NCI-H2196 treated with DMSO at 0.1 percent for 48 hours (cell line): ENCODE results near the gene CREG1.
"Not testable (repeated sequence)": the region's sequence is repeated elsewhere in the genome, so short reads cannot be mapped to it uniquely, and the experiment has no call there.

Source experiments
- DNase-seq: peaks from one replicate; lab custom pipeline; 2025; ENCODE audit not compliant: unreplicated experiment; lab: John Stamatoyannopoulos, UW

The CREG1 gene

DNA sequence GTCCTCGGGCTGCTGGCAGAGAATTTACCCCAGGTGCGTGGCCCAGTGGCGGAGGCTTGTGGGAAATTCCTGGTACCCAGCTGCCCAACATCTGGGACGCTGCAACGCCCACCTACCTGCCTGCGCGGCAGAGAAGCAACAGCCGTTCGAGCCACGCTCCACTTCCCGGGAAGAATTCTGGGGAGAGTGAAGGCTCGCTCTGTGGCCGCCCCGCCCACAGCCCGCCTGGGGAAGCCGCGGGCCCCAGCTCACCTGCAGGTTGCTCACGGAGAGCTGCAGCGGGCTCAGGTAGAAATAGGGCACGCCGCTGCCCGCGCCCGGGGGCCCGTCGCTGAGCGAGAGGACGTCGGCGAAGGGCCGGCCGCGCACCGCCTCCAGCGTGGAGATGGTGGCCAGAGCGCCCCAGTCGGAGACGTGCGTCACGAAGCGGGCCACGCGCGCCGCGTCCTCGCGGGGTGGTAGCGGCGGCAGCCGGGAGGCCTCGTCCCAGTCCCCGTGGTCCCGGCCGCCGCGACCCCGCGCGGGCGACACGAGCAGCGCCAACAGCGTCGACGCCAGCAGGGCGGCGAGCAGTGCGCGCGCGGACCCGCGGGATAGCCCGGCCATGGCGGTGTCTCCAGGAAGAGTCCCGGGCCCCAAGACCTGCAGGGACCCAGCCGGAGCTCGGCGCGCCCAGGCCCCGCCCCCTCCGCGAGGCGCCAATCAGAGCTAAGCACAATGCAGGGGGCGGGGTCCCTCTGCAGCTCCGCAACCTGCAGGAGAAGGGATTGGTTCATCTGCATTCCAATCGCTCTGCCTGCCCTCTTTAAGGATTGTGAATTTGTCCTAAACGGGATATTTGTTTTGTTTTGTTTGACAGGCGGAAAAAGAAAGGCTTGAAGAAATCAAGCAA lies at the start of gene CREG1:
Gene CREG1 (minus strand): TSS at position 627 of the 892 bp plus-strand sequence.
- DNase-seq: peak; percentile 87

DNA sequence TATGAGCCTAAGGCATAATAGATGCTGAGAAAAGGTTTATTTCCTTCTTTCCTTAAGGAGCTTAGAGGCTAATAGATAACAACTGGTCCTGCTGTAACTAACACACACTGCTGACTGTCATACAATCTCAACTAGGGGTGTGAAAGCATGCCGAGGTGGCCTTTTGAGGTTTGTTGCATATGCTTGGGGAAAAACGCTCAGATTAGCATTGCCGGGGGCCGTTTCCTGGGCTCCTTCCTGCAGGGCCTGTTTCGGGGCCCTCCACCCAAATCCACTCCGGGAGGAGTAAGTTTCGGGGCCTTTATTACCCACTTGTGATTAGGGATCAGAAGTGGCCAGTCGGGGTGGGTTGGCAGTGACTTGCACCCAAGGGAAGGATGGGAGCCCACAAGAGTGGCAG lies 49.3 kb upstream of the CREG1 start:
- no peak for DNase-seq

DNA sequence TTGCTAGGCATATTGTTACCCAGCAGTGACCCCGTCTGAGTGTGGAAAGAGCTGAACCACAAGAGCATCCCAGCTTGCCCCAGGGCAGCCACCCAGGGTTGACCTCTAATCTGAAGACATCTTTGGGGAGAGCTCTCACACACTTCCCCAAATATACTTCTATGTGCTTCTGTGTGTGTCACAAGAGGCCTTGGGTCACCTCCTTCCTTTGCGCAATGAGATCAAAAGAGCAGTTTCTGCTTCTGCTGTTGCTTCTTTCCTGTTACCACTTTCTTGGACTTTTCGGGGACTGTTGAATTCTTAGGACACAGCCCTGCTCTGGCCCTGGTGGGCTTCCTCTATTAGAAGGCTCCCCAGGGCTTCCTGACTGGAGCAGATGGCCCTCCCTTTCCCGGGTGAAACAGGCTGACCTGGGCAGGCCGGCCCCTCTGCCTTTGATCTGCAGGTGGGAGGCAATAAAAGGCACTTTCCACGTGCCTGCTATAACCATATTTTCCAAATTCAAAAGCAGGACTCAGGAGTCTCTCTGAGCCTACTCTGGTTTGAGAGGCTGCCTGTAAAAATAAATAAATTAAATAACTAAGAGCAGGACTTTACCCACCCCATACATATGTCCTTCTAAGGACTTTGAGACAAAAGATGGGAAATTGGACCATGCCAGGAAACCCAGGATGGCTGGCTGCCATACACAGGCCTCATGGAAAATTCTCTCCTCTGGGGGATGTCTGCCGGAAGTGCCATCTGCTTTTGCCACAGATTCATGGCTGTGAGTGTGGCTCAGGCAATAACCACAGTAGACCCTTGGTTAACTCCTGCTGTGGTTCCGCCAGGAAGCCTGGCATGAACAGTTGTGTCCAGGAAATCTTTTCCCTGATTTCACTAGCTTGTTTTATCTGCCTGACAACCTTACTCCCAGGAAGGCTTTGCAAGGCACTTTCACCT lies 48.2 kb upstream of the CREG1 start:
- DNase-seq: no peak

DNA sequence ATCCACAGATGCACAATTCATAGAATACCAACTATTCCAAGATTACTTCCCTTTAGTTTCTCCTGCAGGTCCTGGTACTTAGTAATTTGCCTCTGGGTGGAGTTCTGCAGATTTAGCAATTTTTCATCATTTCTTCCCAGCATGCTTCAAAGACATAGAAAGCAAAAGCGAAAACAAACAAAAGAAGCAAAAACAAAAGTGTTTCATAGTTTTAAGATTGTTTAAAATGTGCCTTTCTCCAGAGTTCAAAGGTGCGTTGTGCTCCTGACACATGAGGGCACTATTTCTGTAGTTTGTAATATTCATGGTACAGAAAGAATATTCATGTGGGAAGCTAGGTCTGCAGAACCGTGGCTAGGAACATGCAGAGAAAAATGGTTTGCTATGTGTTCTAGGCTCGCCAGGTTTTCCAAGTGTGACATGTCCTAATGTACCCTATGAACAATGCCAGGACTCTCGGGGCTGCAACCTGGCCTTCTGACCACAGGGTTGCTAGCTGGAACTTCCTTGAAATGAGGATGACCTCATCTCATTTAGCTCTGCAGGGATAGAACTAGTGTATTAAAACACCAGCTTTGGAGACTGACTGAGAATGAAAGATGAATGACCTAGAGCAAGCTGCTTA lies 46.5 kb upstream of the CREG1 start:
- no peak for DNase-seq

DNA sequence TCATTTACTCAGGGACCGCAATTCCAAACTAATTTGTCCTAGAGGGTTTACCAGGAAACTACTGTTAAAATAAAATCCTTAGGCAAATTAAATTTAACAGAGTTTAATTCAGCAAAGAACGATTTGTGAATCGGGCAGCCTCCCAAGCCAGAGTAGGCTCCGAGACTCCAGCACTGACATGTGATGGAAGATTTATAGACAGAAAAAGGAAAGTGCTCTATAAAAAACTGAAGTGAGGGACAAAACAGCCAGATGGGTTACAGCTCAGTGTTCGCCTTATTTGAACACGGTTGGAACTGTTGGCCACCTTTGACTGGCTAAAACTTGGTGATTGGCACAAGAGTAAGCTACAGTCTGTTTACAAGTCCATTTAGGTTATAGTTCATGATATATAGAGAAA lies 41.3 kb upstream of the CREG1 start:
- no peak for DNase-seq

DNA sequence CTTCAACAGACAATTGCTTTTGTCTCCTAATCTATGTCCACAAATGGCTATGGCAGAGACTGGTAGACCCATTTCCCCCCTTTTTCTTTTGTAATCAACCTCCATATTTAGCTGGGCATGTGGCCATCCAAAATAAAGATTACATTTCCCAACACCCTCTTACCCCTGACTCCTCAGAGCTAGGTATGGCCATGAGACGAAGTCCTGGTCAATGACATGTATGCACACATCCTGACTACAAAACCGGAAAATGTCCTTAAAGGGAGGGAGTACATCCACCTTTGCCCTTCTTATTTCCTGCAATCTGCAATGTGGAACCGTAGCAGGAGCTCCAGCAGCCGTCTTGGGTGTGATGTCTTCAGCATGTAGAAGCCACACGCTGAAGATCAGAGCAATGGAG lies 40.3 kb upstream of the CREG1 start:
- no peak for DNase-seq

DNA sequence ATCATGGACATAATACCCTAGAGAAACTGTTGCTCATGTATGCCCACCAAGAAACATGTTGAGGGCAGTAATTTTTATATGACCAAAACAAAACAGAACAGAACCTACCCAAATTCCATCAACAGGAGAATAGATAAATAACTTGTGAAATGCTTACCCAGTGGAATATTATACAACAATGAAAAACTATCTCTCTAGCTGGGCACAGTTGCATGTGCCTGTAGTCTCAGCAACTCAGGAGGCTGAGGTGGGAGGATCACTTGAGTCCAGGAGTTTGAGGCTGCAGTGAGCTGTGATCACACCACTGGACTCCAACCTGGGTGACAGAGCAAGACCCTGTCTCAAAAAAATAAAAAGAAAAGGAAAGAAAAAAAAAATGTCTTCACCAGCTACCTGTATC lies 38.9 kb upstream of the CREG1 start:
- no peak for DNase-seq

DNA sequence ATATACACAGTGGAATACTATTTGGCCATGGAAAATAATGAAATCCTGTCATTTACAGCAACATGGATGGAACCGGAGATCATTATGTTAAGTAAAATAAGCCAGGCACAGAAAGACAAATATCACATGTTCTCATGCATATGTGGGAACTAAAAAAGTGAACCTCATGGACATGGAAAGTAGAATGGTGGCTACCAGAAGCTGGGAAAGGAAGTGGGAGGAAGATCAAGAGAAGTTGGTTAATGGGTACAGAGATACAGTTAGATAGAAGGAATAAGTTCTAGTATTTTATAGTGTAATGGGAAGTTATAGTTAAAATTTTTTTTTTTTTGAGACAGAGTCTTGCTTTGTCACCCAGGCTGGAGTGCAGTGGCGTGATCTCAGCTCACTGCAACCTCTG lies 34.8 kb upstream of the CREG1 start:
- DNase-seq: no peak

DNA sequence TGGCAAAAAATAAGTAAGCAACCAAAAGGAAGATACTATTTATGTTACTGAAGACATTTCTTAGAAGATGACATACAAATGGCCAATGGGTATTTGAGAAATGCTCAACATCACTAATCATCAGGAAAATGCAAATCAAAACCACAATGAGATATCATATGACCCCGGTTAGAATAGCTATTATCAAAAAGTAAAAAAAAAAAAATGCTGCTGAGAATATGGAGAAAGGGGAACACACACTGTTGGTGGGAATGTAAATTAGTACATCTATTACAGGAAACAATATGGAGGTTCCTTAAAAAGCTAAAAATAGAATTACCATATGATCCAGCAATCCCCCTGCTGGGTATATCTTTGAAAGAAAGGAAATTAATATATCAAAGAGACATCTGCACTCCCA lies 34.3 kb upstream of the CREG1 start:
- DNase-seq: no peak

DNA sequence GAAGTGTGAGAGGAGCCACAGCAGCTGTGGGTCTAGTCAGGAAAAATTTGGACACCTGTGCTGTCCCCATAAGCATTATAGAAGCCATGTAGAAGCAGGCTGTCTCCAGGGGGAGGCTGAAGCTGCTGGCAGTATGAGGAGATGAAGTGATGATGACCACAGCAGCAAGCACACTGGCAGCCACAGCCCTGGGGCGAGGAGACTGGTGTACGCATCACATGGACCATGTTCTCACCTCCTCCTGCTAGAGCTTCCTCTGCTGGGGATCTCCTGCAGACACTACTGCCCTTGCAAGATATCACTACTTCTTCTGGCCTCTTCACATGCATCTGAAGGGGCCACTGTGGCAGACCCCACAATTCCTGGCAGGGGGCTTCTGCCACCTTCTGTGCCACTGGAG lies 33.8 kb upstream of the CREG1 start:
- no peak for DNase-seq

DNA sequence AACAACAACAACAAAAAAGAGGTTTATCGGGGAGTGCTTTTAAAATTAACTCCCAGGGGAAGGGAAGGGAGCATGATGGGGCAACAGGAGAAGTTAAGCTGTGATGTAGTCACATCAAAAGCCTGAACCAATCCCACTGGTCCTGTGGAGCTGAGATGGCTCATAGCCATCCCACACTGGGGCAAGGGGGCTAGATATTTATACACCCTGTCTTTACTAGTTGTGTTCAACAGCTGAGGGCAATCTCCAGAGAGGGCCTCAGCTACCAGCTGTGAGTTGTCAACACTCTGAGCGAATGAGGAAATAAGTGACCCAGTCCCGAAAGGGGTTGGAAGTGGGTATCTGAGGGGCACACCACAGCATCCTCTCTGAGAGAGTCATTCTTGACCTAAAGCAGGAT lies 31.0 kb upstream of the CREG1 start:
- DNase-seq: no peak

DNA sequence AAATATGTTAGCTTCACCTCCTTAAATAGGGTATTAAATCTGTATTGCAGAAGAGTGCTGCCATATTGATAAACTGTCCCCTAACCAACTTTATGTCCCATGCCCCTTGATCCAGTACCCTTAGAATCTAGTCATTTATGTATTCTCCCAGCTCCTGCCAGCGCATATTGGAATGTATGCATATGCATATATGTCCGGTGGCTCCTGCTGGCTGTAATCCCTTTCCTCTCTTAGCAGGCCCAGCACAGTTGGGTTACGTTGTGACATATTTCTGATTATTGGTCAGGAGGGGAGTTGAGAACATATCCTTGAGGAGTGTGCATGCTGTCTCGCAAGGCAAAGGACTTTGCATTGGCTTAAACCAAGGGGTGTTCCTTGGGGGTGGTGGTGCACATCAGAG lies 29.2 kb upstream of the CREG1 start:
- no peak for DNase-seq

DNA sequence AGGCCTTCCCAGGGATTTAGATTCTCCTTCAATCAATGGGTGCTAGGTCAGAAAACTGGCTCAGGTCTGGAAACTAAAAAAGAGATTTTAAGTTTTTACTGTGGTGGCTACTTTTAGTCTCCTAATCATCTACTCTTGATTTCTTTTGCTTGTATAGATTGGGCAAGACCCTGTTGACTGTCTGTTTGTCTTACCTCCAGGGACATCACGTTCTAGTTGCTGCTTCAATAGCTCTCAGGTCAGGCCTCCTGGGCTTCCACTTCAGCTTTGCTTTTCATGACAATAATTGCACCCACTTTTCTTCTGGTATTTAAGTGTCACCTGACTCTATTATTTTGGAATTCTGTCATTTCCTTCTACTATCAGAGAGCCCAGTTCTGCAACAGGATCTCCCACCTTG lies 28.5 kb upstream of the CREG1 start:
- DNase-seq: no peak

DNA sequence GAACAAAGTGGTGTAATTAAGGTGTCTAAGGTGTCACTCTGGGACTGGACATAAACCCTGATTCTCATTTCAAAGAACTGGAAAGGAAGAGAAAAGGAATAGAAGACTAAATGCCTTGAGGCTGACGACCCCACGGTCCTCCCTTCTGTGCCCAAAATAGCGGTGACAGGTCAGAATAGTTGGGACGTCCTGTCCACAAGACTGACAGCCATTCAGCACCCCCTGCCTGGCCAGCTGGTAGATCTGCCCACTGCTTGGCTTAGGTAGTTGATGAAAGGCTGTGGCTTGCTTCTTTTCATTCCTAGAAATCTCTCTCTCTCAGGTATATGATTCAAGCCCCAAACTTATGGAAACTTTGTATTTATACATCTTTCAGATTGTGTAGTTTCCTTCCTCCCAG lies 26.4 kb upstream of the CREG1 start:
- no peak for DNase-seq

DNA sequence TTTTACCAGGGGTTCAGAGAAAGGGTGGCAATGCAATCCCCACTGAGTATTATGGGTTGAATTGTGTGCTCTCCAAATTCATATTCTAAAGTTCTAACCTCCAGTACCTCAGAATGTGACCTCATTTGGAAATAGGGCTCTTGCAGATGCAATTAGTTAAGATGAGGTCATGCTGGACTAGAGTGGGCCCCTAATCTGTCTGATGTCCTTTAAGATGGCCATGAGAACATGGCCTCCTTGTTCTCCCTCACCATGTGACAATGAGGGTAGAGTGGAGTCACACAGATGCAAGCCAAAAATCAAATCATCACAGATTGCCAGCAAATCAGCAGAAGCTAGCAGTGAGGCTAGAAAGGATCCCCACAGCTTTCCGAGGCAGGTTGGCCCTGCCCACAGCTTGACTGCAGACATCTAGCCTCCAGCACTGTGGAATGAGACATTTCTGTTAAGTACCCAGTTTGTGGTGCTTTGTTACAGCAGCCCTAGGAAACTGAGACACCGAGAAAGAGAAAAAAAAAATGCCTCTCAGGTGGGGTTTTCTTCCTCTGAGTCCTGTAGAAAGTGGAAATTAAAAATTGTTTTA lies 25.5 kb upstream of the CREG1 start:
- no peak for DNase-seq

DNA sequence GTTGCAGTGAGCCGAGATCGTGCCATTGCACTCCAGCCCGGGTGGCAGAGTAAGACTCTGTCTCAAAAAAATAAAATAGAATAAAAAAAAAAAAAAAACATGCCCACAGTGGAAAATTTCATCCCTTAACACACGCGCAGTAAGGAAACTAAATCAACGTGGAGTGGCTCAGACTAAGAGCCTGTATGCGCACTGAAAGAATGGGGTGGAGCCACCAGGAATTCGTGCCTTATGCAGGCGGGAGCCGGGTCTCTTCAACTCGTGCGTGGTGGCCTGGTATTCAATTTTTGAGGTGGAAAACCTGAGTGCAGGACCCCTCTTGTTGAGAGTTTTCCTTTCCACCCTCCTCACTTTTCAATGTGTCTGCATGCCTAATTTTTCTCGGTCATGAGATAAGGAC lies 22.1 kb upstream of the CREG1 start:
- DNase-seq: no peak

DNA sequence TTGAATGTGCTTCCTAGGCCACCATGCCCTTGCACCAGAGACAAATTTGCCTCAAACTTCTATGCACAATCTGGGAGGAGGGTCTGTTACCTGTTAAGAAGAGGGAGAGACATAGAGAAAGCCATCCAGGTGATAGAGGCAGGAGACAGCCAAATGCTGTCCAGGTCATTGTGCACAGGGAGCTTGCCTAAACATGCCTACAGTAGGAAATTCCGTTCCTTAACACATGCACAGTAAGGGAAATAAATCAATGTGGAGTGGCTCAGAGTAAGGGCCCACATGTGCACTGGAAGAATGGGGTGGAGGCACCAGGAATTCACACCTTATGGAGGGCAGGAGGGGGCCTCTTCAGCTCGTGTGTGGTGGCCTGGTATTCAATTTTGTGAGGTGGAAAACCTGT lies 19.5 kb upstream of the CREG1 start:
- DNase-seq: no peak

DNA sequence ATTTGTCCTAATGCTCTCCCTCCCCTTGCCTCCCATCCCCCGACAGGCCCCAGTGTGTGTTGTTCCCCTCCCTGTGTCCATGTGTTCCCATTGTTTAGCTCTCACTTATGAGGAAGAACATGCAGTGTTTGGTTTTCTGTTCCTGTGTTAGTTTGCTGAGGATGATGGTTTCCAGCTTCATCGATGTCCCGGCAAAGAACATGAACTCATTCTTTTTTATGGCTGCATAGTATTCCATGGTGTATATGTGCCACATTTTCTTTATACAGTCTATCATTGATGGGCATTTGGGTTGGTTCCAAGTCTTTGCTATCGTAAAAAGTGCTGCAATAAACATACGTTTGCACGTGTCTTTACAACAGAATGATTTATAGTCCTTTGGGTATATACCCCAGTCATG lies 17.1 kb upstream of the CREG1 start:
- DNase-seq: not testable (repeated sequence)

DNA sequence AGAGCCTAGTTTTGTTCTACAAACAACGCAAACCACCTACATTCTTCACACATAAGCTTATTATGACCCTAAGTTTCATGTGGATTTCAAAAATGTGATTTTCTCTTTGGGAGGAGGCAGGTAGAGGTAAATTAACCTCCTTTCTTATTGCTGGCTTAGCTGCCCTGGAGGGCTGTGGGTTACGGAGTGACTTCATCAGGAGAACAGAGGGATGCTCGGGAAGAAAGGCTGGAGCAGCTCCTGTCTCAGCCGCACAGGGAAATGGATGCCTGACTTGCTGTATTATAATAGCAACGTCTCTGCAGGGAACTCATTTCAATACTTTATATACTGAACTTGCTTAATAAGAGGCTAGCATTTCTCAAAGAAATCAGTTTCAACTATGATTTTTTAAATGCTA lies 14.1 kb upstream of the CREG1 start:
- no peak for DNase-seq

DNA sequence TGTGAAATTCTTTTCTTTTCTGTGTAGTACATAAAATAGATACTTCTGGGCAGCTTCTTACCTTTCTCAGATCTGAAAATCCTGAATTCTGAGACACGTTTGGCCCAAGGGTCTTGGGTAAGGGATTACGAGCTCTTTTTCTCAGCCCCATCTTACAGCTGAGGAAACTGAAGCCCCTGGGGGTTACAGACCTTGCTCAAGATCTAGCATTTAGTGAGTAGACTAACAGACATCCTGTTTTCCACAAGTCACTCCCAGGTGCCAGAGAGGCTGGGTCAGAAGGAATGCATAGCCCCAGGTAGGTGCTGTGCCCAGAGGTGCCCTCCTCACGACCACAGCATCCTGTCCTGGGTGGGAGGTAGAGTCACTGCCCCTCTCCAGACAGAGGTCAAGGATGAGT lies 13.2 kb upstream of the CREG1 start:
- no peak for DNase-seq

DNA sequence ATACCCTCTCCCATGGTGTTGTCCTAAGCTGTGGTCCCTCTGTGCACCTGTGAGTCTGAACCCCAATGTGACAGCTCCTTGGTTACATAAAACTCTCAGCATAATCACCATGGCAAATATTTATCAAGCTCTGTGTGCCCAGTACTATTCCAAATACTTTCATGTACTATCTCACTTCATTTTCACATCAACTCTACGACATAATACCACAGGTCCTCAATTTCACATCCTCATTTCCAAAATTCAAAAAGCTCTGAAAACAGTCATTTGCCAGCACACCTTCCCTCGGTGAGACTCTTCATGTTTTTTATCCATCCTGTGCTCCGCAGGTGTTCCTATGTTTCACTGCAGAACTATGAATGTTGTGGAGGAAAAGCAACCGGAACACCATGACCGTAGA lies 12.4 kb upstream of the CREG1 start:
- no peak for DNase-seq
